ENCODE data around the gene SLX1A.
"Not testable (repeated sequence)": the region's sequence is repeated elsewhere in the genome, so short reads cannot be mapped to it uniquely, and the experiment has no call there.

SLX1A gene

DNA sequence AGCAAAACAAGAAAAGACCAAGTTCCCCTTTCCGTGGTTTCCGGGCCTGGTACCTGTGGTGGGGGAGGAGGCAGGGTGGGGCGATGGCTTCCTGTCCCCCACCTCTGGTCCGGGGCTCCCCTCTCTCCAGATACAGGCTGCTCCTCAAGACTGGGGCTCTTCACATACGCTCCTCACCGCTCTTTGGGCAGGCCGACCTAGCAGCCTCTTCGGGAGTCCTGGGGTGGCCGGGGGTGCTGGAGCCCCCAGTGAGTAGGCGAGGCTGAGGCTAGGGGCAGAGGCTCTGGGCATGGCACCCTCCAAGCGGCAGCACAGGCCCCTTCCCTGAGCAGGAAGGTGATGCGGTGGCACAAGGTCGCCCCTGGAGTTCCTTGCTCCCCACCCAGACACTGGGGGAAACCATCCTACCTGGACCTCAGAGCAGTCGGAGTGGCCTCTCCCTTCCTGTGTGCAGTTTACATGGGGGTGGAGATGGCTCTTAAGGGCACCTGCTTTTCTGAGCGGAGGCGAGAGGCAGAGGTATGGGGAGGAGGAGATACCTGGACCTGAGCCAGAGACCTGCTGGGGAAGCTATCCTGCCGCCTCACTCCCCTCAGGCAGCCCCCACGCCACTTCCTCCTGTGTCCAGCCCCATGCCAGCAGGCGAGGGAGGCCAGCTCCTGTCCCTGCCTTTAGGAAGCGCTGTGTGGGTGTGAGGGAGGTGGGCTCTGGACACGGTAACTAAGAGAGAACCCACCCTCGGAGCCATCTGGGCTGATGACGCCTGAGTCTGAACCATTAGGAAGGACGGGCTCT, 9.4 kb upstream of the SLX1A start:
- DNase-seq (ENCODE audit: low read depth): peak; percentile 76

DNA sequence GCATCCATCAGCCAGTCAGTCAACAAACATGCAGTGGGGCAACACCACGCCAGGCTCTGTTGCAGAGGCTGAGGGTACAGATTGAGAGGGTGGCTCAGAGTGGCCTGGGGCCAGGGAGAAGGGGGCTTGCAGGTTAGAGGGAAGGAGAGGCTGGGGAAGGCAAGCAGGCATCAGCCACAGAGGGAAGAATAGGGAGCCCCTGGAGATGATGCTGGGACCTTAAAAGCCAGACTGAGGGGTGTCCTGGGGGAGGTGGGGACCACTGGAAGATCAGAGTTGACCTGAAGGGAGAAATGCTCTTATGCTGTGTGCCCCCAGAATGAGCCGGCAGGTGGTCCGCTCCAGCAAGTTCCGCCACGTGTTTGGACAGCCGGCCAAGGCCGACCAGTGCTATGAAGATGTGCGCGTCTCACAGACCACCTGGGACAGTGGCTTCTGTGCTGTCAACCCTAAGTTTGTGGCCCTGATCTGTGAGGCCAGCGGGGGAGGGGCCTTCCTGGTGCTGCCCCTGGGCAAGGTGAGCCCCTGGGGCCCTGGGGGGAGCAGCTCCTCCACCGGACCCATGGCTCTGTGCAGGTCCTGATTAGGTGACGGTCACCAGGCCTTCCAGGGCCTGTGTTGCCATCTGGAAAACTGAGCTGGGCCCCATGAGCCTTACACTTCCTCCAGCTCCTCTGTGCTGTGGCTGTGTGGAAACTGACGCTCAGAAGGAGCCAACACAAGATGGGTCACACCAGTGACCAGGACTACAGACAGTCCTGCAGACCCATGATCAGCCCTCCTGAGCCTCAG, 8.6 kb upstream of the SLX1A start:
- no peak for DNase-seq (ENCODE audit: low read depth)

DNA sequence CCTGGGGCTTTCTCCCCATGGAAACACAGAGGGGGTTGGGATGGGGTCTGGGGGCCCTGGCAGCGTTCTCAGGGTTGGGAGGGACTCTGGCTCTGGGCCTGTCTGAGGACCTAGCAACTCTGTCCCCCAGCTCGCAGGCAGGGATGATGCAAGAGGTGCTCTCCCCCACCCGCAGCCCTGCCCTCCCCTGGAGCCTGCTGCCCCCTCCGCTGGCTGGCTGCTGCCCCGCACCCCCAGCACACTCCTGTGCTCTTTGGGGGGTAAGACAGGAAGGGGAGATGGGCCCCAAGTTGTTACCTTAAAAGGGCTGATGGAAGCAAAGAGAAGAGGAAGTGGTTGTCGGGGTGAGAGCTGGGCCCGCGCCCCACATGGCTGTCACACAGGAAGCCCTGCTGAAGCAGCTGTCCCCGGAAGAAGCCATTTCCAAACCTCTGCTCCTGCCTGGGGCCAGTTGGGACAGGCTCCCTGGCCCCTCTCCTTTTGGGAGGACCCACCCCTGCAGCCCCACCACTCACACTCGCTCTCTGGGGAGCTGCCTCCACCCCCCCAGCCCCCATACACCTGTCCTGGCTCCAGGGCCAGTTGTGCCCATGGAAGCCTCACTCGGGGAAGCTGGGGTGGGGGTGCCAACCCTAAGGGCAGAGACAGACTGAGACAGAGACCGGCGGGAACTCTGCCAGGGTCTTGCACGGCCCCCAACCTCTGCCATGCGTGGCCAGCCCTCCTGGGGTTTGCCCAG, 7.8 kb upstream of the SLX1A start:
- DNase-seq (ENCODE audit: low read depth): peak; percentile 78

DNA sequence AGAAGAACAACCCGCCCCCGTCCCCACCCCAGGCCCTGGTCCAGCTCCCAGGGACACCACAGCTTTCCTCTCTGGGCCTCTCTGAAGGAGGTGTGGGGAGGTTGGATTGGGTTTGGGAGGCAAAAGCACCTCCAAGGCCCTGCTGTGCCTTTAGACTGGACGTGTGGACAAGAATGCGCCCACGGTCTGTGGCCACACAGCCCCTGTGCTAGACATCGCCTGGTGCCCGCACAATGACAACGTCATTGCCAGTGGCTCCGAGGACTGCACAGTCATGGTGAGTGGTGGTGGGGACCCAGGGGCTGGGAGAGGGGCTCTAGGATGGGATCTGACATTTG, 7.3 kb upstream of the SLX1A start:
- DNase-seq (ENCODE audit: low read depth): no peak

DNA sequence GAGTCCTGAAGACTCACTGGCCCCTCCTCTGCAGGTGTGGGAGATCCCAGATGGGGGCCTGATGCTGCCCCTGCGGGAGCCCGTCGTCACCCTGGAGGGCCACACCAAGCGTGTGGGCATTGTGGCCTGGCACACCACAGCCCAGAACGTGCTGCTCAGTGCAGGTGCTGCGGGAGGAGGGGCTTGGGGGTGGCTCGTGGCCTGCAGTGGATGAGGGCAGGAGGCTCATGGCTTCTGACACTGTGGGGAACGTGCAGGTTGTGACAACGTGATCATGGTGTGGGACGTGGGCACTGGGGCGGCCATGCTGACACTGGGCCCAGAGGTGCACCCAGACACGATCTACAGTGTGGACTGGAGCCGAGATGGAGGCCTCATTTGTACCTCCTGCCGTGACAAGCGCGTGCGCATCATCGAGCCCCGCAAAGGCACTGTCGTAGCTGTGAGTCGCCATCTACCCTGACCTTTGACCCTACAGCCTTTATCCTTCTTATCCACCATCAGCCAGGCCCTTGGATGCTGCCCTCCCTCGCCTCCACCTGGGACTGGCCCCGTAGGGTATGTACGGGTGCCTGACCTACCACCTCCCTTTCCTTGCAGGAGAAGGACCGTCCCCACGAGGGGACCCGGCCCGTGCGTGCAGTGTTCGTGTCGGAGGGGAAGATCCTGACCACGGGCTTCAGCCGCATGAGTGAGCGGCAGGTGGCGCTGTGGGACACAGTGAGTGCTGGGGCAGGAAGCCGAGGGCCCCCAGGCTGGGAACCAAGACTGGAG, 6.7 kb upstream of the SLX1A start:
- DNase-seq (ENCODE audit: low read depth): peak; percentile 71

DNA sequence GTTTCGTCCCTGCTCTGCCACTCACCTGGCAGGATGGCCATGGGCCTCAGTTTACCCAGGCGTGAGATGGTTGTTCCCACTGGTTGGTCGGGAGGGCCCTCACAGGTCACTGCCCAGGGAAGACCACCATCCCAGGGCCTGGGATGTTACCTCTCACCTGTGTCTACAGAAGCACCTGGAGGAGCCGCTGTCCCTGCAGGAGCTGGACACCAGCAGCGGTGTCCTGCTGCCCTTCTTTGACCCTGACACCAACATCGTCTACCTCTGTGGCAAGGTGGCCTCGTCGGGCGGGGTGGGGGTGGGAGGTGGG, 6.2 kb upstream of the SLX1A start:
- no peak for DNase-seq (ENCODE audit: low read depth)

DNA sequence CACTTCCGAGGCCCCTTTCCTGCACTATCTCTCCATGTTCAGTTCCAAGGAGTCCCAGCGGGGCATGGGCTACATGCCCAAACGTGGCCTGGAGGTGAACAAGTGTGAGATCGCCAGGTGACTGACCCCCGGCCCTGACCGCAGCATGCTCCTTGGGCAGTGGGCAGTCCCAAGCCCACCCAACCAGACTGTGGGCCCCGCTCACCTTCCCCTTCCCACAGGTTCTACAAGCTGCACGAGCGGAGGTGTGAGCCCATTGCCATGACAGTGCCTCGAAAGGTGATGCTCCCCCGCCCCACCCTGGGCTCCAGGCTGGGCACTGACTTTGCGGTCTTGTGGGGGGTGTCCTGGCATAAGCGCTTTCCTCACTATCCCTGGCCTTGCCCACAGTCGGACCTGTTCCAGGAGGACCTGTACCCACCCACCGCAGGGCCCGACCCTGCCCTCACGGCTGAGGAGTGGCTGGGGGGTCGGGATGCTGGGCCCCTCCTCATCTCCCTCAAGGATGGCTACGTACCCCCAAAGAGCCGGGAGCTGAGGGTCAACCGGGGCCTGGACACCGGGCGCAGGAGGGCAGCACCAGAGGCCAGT, 5.6 kb upstream of the SLX1A start:
- no peak for DNase-seq (ENCODE audit: low read depth)

DNA sequence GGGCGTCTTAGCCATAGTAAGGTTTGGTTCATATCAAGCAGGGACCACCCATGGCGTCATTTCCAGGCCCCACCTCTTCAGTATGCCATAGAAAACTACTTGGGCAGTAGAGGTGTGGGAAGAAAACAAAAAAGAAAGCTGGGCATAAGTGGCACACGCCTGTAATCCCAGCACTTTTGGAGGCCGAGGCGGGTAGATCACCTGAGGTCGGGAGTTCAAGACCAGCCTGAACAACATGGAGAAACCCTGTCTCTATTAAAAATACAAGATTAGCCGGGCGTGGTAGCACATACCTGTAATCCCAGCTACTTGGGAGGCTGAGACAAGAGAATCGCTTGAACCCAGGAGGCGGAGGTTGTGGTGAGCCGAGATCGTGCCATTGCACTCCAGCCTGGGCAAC, 2.5 kb upstream of the SLX1A start:
- DNase-seq (ENCODE audit: low read depth): not testable (repeated sequence)

DNA sequence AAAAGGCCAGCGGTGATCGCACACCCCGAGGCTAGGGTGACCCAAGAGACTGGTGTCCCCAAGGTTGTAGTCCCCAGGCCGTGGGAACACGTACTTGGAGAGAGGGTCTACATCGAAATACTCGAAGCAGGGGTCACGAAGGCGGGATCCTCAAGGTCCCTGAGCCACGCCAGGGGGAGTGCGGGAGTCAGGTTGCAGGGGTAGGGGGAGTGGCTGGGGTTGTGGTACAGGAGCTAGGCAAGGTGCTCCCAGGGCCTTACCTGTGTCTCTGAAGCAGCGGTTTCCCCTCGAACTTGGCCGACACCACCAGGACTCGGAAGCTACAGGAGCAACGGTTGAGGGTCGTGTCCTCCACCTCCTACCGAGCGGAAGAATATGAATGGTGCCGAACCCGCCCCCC, 577 bp upstream of the SLX1A start:
- not testable (repeated sequence) for DNase-seq (ENCODE audit: low read depth)

DNA sequence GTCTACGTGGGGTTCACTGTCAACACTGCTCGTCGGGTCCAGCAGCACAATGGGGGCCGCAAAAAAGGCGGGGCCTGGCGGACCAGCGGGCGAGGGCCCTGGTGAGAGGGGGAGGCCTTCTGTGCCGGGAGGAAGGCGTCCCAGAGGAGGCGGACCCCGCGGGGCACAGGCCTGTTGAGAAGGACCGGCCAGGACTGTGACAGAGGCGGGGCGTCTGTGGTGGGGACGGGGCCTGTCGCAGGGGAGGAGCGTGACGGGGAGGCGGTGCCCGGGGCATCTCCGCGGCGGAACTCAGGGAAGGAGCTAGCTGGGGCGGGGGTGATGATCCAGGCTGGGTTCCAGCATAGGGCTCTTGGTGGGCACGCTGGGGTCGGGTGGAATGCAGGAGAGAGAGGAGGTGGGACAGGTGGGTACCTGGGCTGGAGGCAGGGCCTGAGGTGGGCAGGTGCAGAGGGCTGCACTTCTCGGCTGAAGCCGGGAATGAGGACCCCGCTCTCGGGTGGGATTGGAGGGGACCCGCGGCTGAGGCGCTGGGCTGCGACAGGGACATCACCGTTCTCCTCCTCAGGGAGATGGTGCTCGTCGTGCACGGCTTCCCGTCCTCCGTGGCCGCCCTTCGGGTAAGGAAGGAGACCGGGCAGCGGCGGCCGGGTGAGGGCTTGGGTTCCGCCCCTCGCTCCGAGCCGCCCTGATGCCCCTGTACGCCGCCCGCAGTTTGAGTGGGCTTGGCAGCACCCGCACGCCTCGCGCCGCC, 674 bp downstream of the SLX1A start:
- DNase-seq (ENCODE audit: low read depth): not testable (repeated sequence)

DNA sequence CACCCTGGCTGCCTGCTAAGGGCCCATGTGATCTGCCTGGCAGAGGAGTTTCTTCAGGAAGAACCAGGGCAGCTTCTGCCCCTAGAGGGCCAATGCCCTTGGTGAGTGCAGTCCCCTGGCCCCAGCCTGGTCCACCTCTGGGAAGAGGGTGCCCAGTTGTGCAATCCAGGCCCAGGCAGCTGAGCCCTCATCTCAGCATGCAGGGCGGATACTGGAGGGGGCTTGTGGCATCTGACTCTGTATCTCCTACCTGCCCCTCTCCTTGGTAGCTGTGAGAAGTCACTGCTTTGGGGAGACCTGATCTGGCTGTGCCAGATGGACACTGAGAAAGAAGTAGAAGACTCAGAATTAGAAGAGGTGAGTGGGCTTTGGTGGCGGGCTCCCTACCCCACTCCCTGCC, 3.3 kb downstream of the SLX1A start:
- DNase-seq (ENCODE audit: low read depth): not testable (repeated sequence)

DNA sequence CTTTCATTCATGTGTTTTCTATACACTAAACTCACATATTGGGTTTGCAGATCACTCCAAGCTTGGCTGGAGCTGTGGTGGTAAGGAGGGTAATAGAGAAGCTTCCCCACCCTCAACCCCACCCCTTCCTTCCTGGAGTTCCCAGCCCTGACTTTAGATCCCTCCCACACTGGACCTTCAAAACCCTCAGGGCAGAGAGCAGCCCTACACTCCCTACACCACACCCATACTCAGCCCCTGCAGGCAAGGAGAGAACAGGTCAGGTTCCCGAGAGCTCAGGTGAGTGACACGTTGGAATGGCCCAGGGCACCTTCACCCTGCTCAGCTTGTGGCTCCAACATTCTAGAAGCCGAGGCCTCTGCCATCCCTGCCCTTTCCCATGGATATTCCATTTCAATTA, 5.4 kb downstream of the SLX1A start, which contains the start of gene SULT1A3:
SULT1A3 (plus strand) TSS at position 207 of the 400 bp plus-strand sequence. CDS start 1,474 bp downstream, outside the sequence.
- not testable (repeated sequence) for DNase-seq (ENCODE audit: low read depth)

DNA sequence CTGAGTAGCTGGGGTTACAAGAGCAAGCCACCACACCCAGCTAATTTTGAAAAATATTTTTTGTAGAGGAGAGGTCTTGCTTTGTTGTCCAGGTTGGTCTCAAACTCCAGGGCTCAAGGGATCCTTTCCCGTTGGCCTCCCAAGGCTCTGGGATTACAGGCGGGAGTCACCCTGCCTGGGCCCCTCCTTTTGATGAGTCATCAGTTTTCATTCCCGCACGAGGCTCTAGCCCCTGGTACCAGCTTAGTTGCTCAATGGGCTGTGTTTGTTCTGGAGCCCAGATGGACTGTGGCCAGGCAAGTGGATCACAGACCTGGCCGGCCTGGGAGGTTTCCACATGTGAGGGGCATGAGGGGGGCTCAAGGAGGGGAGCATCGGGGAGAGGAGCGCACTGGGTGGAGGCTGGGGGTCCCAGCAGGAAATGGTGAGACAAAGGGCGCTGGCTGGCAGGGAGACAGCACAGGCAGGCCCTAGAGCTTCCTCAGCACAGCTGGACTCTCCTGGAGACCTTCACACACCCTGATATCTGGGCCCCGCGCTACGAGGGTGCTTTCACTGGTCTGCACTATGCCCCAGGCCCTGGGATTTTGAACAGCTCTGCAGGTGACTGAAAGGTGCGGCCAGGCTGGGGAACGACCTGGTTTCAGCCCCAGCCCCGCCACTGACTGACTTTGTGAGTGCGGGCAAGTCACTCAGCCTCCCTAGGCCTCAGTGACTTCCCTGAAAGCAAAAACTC, 6.1 kb downstream of the SLX1A start:
- DNase-seq (ENCODE audit: low read depth): not testable (repeated sequence)

DNA sequence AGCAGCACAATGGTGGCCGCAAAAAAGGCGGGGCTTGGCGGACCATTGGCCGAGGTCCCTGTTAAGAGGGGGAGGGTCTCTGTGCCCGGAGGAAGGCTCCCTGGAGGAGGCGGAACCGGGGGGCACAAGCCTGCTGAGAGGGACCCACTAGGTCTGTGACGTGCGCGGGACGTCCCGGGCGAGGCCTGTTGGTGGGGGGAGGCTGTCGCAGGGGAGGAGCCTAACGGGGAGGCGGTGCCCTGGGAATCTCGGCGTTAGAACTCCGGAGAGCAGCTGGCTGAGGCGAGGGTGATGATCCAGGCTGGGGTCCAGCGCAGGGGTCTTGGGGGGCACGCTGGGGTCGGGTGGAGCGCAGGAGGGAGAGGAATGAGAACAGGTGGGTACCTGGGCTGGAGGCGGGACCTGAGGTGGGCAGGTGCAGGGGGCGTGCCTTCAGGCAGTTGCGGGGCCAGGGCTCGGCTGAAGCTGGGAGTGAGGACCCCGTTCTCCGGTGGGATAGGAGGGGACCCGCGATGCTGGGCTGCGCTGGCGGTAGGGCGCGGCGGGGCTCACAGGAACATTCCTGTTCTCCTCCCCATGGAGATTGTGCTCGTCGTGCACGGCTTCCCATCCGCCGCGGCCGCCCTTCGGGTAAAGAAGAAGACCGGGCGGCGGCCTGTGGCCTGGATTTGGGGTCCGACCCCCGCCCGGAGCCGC, 12.0 kb downstream of the SLX1A start:
- not testable (repeated sequence) for DNase-seq (ENCODE audit: low read depth)

DNA sequence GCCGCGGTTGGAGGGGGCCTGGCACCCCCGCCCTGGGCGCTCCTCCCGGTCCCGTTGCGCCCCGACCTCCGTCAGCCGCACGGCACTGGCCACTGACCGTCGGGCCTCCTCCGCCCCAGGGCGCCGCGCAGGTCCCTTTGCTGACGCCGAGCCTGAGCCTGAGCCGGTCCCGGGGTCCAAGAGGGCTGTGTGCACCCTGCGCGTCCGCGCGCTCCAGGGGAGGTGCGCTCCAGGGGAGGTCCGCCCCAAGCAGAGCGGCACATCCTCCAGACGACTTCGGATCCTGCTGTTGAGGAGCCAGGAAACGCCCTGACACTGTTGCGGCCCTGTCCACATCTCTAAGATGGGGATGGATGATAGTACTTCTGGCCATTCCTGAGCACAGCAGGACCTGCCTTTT, 12.6 kb downstream of the SLX1A start:
- DNase-seq (ENCODE audit: low read depth): not testable (repeated sequence)

DNA sequence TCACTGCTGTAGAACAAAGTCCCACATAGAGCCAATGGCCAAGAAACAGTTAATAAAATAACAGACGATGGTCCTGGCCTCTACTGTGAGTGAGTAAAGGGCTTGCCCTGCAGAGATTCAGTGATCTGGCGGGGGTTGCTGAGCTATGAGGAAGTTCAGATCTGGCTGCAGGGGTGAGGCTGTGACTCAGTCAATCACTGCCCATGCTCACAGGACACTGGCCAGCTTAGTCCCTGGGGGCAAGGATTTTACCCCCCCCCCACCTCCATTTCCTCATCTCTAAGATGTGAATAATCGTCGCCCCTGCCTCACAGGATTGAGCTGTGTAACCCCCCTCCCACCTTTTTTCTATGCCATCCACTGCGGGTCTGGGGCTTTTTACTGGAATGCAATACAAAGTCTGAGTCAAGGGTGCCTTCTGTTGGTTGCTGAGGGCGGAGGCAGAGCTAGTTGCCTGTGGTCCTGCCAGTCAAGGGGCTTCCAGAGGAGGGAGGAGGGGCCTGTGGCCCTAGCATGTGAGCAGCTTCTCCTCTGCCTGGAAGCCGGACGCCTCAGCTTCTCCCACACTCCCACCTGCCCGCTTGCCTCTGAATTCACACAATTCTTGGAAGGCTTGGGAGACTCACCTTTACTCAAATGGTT, 13.5 kb downstream of the SLX1A start:
- not testable (repeated sequence) for DNase-seq (ENCODE audit: low read depth)

DNA sequence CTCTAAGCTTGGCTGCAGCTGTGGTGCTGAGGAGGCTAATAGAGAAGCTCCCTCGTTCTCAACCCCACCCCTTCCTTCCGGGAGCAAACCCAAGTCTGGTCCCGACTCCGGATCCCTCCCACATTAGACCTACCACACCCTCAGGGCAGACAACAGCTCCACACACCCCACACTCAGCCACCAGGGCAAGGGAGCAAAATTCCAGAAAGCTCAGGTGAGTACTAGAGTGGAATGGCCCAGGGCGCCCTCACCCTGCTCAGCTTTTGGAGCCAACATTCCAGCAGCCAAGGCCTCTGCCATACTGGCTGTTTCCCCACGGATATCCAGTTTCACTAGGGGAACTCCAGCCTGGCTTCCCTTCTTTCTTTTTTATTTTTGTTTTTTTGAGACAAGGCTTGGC, 15.4 kb downstream of the SLX1A start:
- DNase-seq (ENCODE audit: low read depth): peak; percentile 52

DNA sequence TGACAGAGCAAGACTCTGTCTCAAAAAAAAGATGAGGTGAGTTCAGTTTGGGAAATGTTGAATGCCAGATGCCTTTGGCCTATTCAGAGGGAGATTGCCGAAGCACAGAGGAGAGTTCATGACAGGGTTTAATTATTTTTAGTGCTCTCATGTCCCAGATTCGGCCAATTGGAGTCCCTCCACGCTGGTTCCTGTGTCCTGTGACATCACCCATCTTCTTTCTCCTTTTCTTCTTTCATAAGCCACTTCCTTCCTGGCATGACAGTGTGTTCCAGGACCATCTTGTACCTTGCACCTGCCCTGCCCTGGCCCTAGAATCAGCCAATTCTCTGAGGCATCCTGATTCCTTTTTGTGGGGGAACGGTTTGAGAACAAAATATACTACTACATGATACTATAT, 17.7 kb downstream of the SLX1A start:
- DNase-seq (ENCODE audit: low read depth): not testable (repeated sequence)

DNA sequence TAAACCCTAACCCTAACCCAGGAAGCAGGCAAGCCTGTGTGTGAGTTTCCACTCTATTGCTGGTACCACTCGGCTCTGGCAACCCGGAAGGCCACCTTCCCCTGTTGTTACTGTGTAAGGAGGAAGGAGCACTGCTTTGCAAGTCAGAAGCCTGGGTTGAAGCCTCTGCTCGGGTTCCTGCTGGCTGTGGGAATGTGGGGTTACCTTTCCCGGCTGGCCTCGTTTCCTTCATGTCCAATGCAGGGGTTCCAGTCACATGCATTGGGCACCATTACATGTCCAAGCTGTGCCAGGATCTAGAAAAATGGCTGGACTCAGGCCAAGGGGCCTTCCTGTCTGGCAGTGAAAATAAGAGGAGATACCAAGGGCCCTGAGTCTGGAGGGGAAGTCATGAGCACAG, 23.4 kb downstream of the SLX1A start:
- not testable (repeated sequence) for DNase-seq (ENCODE audit: low read depth)

All from T-helper 22 cell (primary cell).